Upper lobe of left lung (tissue), 4 donors: ENCODE measurements around the gene NAB2.

Experiments used
- EP300 ChIP-seq, 4 donors: sonication (generic); formaldehyde crosslinking; IDR thresholded peaks; one replicate each; pipeline ENCODE4 v1.5.1; 2017; ENCODE audit warnings: antibody characterized with exemption in 4 of 4, control low read depth in 2 of 4
- POLR2A ChIP-seq, 4 donors: fragments of 450-650 bp; IDR thresholded peaks; one replicate each; pipeline ENCODE4 v1.5.1; 2016 to 2017; ENCODE audit warnings: antibody characterized with exemption in 4 of 4, mild to moderate bottlenecking in 2 of 4
- POLR2AphosphoS5 ChIP-seq, 2 donors: sonication (generic); formaldehyde crosslinking; IDR thresholded peaks; one replicate each; pipeline ENCODE4 v1.5.1; 2017; ENCODE audit warnings: antibody characterized with exemption in 2 of 2
- TF ChIP-seq, protein P1 (sequence below), 6 experiments: fragments of 450-650 bp in 4 of 6; fragments of 200-600 bp in 2 of 6; sonication (generic) in 2 of 6; IDR thresholded peaks; one replicate each; pipeline ENCODE4 v1.5.1; 2016 to 2019; ENCODE audit warnings: antibody characterized with exemption in 6 of 6

DNA sequence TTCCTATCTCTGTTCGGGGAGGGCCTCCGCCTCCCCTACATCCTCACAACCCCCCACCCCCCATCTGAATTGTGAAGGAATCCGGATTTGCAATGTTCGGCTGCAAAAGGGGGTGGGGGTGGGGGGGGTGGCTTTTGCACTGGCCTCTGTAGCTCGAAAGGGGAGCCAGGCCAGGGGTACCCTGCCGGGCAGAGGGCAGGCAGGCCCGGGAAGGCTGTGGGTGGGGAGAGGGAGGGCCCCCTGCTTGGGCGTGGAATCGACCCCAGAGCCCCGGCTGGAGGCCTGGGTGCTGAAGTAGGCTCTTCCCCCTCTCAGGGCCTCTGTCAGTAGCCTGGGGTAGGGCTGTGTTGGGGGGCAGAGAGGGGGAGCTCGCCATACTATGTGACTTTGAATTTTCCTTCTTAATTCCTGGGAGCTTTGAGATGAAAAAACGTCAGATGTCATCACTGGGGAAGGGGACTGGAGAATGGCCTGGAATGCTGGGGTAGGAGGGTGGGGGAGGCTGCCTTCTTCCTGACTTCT is 40.5 kb downstream of the NAB2 start:
- TF ChIP-seq EP300 (IDR thresholded peaks at IDR 0.05) (no peak), POLR2A (IDR thresholded peaks at IDR 0.05) (no peak), POLR2AphosphoS5 (IDR thresholded peaks at IDR 0.05) (no peak)
- TF ChIP-seq, protein P1, sequence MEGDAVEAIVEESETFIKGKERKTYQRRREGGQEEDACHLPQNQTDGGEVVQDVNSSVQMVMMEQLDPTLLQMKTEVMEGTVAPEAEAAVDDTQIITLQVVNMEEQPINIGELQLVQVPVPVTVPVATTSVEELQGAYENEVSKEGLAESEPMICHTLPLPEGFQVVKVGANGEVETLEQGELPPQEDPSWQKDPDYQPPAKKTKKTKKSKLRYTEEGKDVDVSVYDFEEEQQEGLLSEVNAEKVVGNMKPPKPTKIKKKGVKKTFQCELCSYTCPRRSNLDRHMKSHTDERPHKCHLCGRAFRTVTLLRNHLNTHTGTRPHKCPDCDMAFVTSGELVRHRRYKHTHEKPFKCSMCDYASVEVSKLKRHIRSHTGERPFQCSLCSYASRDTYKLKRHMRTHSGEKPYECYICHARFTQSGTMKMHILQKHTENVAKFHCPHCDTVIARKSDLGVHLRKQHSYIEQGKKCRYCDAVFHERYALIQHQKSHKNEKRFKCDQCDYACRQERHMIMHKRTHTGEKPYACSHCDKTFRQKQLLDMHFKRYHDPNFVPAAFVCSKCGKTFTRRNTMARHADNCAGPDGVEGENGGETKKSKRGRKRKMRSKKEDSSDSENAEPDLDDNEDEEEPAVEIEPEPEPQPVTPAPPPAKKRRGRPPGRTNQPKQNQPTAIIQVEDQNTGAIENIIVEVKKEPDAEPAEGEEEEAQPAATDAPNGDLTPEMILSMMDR (IDR thresholded peaks at IDR 0.05), result no peak
